H1 (cell line): ENCODE results near the gene RHOH. TPM values are rescaled to one million over a fixed set of nuclear protein-coding genes. Genes with fewer than 3 reads are reported as not detected.

Source experiments
- CTCF ChIA-PET: fragments of 300-600 bp; sonication (Branson Sonifier 250); formaldehyde crosslinking; loops from one replicate; lab custom pipeline; 2021; ENCODE audit not compliant: partially characterized antibody; lab: Charles Lee
- POLR2A ChIA-PET: fragments of 300-600 bp; sonication (Branson Sonifier 250); formaldehyde crosslinking; loops from one replicate; lab custom pipeline; 2021; ENCODE audit warnings: inconsistent platforms; ENCODE audit not compliant: partially characterized antibody; lab: Charles Lee
- DNase-seq, 2 experiments: peaks; one replicate each; pipeline versions ENCODE4 v3.0.0 to v3.0.0-alpha.2; 2010 to 2022; ENCODE audit warnings: low spot score in 2 of 2, low read depth in 1 of 2, mixed read lengths in 1 of 2
- FAIRE-seq: peaks from 2 replicates; lab custom pipeline; 2011; peaks lifted over from hg19 to GRCh38; lab: Jason Lieb, UNC
- H2AFZ ChIP-seq: 2 replicates; pipeline ENCODE4 v1.8.1; 2012; ENCODE audit warnings: low read length, inconsistent platforms
- H2AK5ac ChIP-seq: 2 replicates; pipeline ENCODE4 v1.6.1; 2013; ENCODE audit warnings: low read depth, low read length
- H2BK120ac ChIP-seq: replicated peaks from 2 replicates; pipeline ENCODE3; 2013; ENCODE audit warnings: low read depth, low read length, inconsistent platforms
- H2BK12ac ChIP-seq: 2 replicates; pipeline ENCODE4 v1.6.1; 2013; ENCODE audit warnings: low read depth, low read length
- H2BK15ac ChIP-seq: 2 replicates; pipeline ENCODE4 v1.6.1; 2013; ENCODE audit warnings: low read length
- H2BK20ac ChIP-seq: 2 replicates; pipeline ENCODE4 v1.6.1; 2013; ENCODE audit warnings: low read length
- H2BK5ac ChIP-seq: 2 replicates; pipeline ENCODE4 v1.6.1; 2013; ENCODE audit warnings: low read depth, low read length
- H3K14ac ChIP-seq: 2 replicates; pipeline ENCODE4 v1.6.1; 2013; ENCODE audit warnings: inconsistent platforms; ENCODE audit not compliant: insufficient read length
- H3K18ac ChIP-seq: 2 replicates; pipeline ENCODE4 v1.6.1; 2013; ENCODE audit warnings: low read length; ENCODE audit errors: extremely low read depth
- H3K23ac ChIP-seq: 2 replicates; pipeline ENCODE4 v1.6.1; 2013; ENCODE audit warnings: inconsistent platforms; ENCODE audit not compliant: insufficient read length
- H3K23me2 ChIP-seq: 2 replicates; pipeline ENCODE4 v1.6.1; 2013; ENCODE audit warnings: low read depth, low read length
- H3K27ac ChIP-seq: 2 replicates; pipeline ENCODE4 v1.6.1; 2011; ENCODE audit warnings: low read depth, low read length, inconsistent platforms
- H3K27me3 ChIP-seq, 4 experiments: replicated peaks in 1 of 4; 1 replicate in 1 of 4; 2 replicates in 3 of 4; pipeline versions ENCODE4 v1.6.1 to v1.8.1; 2011 to 2013; ENCODE audit warnings: low read length in 3 of 4, mild to moderate bottlenecking in 3 of 4, inconsistent platforms in 2 of 4, mixed read lengths in 2 of 4, moderate library complexity in 1 of 4; ENCODE audit not compliant: control insufficient read depth in 3 of 4, insufficient read depth in 3 of 4; ENCODE audit errors: extremely low read depth in 1 of 4
- H3K36me3 ChIP-seq, 4 experiments: 2 replicates each; pipeline versions ENCODE4 v1.6.1 to v1.8.1; 2011 to 2013; ENCODE audit warnings: mild to moderate bottlenecking in 4 of 4, low read length in 3 of 4, moderate library complexity in 2 of 4, control low read depth in 1 of 4, inconsistent platforms in 1 of 4; ENCODE audit not compliant: insufficient read depth in 4 of 4, control insufficient read depth in 2 of 4
- H3K4ac ChIP-seq: replicated peaks from 2 replicates; pipeline ENCODE3; 2013; ENCODE audit warnings: low read length, low read depth, mixed read lengths, inconsistent platforms; ENCODE audit not compliant: insufficient read length
- H3K4me1 ChIP-seq, 4 experiments: replicated peaks in 1 of 4; 1 replicate in 1 of 4; 2 replicates in 3 of 4; pipeline versions ENCODE4 v1.6.1 to v1.8.1; 2011 to 2013; ENCODE audit warnings: low read length in 3 of 4, inconsistent platforms in 2 of 4, mixed read lengths in 1 of 4; ENCODE audit not compliant: insufficient read depth in 4 of 4, control insufficient read depth in 3 of 4
- H3K4me2 ChIP-seq, 2 experiments: 2 replicates each; pipeline versions ENCODE4 v1.6.1 to v1.8.1; 2011 to 2013; ENCODE audit warnings: low read depth in 2 of 2, low read length in 2 of 2, control low read depth in 1 of 2, inconsistent platforms in 1 of 2, mild to moderate bottlenecking in 1 of 2; ENCODE audit not compliant: insufficient read depth in 1 of 2
- H3K4me3 ChIP-seq, 4 experiments: fragments of 200-600, 300-600 bp in 1 of 4; sonication (generic), shearing (Covaris generic), sonication (Bioruptor Twin) in 1 of 4; 2 replicates each; pipeline versions ENCODE4 v1.5.1 to v1.8.1; 2011 to 2016; ENCODE audit warnings: low read length in 4 of 4, low read depth in 3 of 4, control low read depth in 2 of 4, inconsistent platforms in 2 of 4, mild to moderate bottlenecking in 2 of 4, mixed read lengths in 1 of 4, moderate library complexity in 1 of 4; ENCODE audit not compliant: insufficient read depth in 2 of 4; ENCODE audit errors: extremely low read depth in 1 of 4
- H3K56ac ChIP-seq: replicated peaks from 2 replicates; pipeline ENCODE3; 2013; ENCODE audit warnings: low read depth, mild to moderate bottlenecking, mixed read lengths, low read length, inconsistent platforms; ENCODE audit not compliant: insufficient read length
- H3K79me1 ChIP-seq: 2 replicates; pipeline ENCODE4 v1.6.1; 2013; ENCODE audit warnings: low read depth, low read length, control low read depth
- H3K79me2 ChIP-seq, 2 experiments: 2 replicates each; pipeline versions ENCODE4 v1.6.1 to v1.8.1; 2012 to 2013; ENCODE audit warnings: low read length in 2 of 2, mild to moderate bottlenecking in 2 of 2, inconsistent platforms in 1 of 2; ENCODE audit not compliant: insufficient read depth in 2 of 2, control insufficient read depth in 1 of 2
- H3K9ac ChIP-seq, 4 experiments: replicated peaks in 1 of 4; 1 replicate in 1 of 4; 2 replicates in 3 of 4; pipeline versions ENCODE4 v1.6.1 to v1.8.1; 2011 to 2013; ENCODE audit warnings: low read depth in 3 of 4, low read length in 3 of 4, control low read depth in 2 of 4, mild to moderate bottlenecking in 2 of 4, moderate library complexity in 2 of 4, inconsistent platforms in 1 of 4; ENCODE audit errors: extremely low read depth in 1 of 4
- H3K9me3 ChIP-seq, 2 experiments: 2 replicates each; pipeline versions ENCODE4 v1.6.1 to v1.8.1; 2012 to 2013; ENCODE audit warnings: mild to moderate bottlenecking in 2 of 2, moderate library complexity in 2 of 2, control low read depth in 1 of 2, inconsistent platforms in 1 of 2, low read depth in 1 of 2, low read length in 1 of 2, mixed read lengths in 1 of 2; ENCODE audit not compliant: insufficient read depth in 2 of 2
- H4K20me1 ChIP-seq, 2 experiments: replicated peaks in 1 of 2; 2 replicates each; pipeline versions ENCODE3 to v1.8.1; 2011 to 2013; ENCODE audit warnings: inconsistent platforms in 2 of 2, low read length in 2 of 2, mild to moderate bottlenecking in 1 of 2; ENCODE audit not compliant: insufficient read depth in 2 of 2, control insufficient read depth in 1 of 2
- H4K5ac ChIP-seq: 2 replicates; pipeline ENCODE4 v1.6.1; 2013; ENCODE audit warnings: low read length, low read depth, mixed read lengths, inconsistent platforms; ENCODE audit not compliant: insufficient read length
- H4K8ac ChIP-seq: 2 replicates; pipeline ENCODE4 v1.8.0; 2013; ENCODE audit warnings: mild to moderate bottlenecking, moderate library complexity, low read length, inconsistent platforms; ENCODE audit not compliant: insufficient read depth; ENCODE audit errors: extremely low read depth
- H4K91ac ChIP-seq: replicated peaks from 2 replicates; pipeline ENCODE3; 2013; ENCODE audit warnings: low read length, mixed read lengths, inconsistent platforms; ENCODE audit not compliant: insufficient read length
- BRCA1 ChIP-seq: IDR thresholded peaks from 2 replicates; pipeline ENCODE4 v1.6.1; 2012; ENCODE audit warnings: low read depth, low read length, improper control_type of control experiment
- GABPA ChIP-seq: IDR thresholded peaks from 2 replicates; pipeline ENCODE4 v1.6.1; 2011; ENCODE audit warnings: mild to moderate bottlenecking, low read length, moderate library complexity, borderline replicate concordance; ENCODE audit not compliant: insufficient read depth
- HDAC6 ChIP-seq: IDR thresholded peaks from one replicate; pipeline ENCODE4 v1.7.1; 2012; ENCODE audit warnings: low read depth, mild to moderate bottlenecking, inconsistent platforms, low read length, moderate library complexity
- JUN ChIP-seq: IDR thresholded peaks from 2 replicates; pipeline ENCODE4 v1.6.1; 2011; ENCODE audit warnings: low read depth, mild to moderate bottlenecking, improper control_type of control experiment, low read length
- KDM1A ChIP-seq: fragments of 200-600, 300-600 bp; sonication (generic); IDR thresholded peaks from 2 replicates; pipeline ENCODE4 v1.7.1; 2016; ENCODE audit warnings: mild to moderate bottlenecking, low read length, borderline replicate concordance
- SP4 ChIP-seq: IDR thresholded peaks from 2 replicates; pipeline ENCODE4 v1.6.1; 2012; ENCODE audit warnings: low read length, inconsistent platforms
- WGBS, 2 experiments: shearing (Covaris generic) in 1 of 2; methylation state at CpG; one replicate each; pipeline versions ENCODE4 v1.1.6 to v1.1.7; 2013 to 2015; ENCODE audit warnings: low lambda C conversion rate in 2 of 2, mixed read lengths in 2 of 2, inconsistent platforms in 1 of 2, low coverage in 1 of 2, missing lambda C conversion rate in 1 of 2; ENCODE audit not compliant: insufficient replicate concordance in 2 of 2, insufficient coverage in 1 of 2, insufficient read length in 1 of 2; ENCODE audit errors: extremely low coverage in 1 of 2, missing lambda C conversion rate in 1 of 2; 5-methylcytosine and 5-hydroxymethylcytosine counted together
- polyA plus RNA-seq, 7 experiments: library from polyadenylated mRNA; depleted of rRNA in 3 of 7; stranded (reverse) in 5 of 7; unstranded in 2 of 7; fragments of >200 nt in 5 of 7; fragments of 200-250 nt in 2 of 7; gene quantifications; 1 replicate in 5 of 7; 2 replicates in 1 of 7; 4 replicates in 1 of 7; pipeline versions ENCODE4 v1.2.1 to v1.2.3, GENCODE V29; 2011 to 2013; ENCODE audit warnings: missing spikeins in 2 of 7, mixed read lengths in 2 of 7
- total RNA-seq: library from RNA; stranded (reverse); fragmentation: NEBNext Ultra II Directional; extraction: Animal tissue kit (Norgen Biotek cat#: 25700); gene quantifications from 2 replicates; pipeline ENCODE4 v1.2.1, GENCODE V29; 2021
- TF ChIP-seq, protein P1 (sequence below): IDR thresholded peaks from 2 replicates; pipeline ENCODE4 v1.6.1; 2012; ENCODE audit warnings: low read length, inconsistent platforms

The RHOH gene
- total and polyA plus RNA-seq, 2 of the 8 experiments (the other 6 are each of a cell fraction or from before 2014, with no cell fraction given): 5.9 to 6.9 TPM

- Histone ChIP-seq H3K56ac (no peak overlapping the region), H3K23ac (no peak overlapping the region), H3K23me2 (peaks cover 19% of the 10 kb centered on the region; the same call in 1 of the 2 replicates), H4K20me1 (no peaks in the 10 kb centered on the region), H3K4me2 (no peak overlapping the region), H2AK5ac (no peak overlapping the region), H4K91ac (no peak overlapping the region), H4K8ac (no peak overlapping the region), H2AFZ (no peak overlapping the region), H3K9ac (no peak overlapping the region), H3K18ac (no peak overlapping the region), H3K79me2 (no peaks in the 10 kb centered on the region), H2BK120ac (no peak overlapping the region), H4K5ac (no peak overlapping the region), H3K14ac (no peak overlapping the region), H2BK20ac (no peak overlapping the region), H3K9me3 (peaks cover 6 to 11% of the 10 kb centered on the region in 2 experiments; a peak in 3 of 4 replicates), H3K4me1 (peaks cover 0 to 5% (median 0%) of the 10 kb centered on the region in 4 experiments; a peak in 1 of 7 replicates), H3K36me3 (no peaks in the 10 kb centered on the region), H3K79me1 (no peaks in the 10 kb centered on the region), H3K4ac (no peak overlapping the region), H2BK15ac (no peak overlapping the region), H3K27ac (no peak overlapping the region), H3K27me3 (no peaks in the 10 kb centered on the region), H3K4me3 (no peak overlapping the region), H2BK12ac (no peak overlapping the region), H2BK5ac (no peak overlapping the region)
- 70% methylated on average over 1 of the region's 1 CpG; no CpG with 5 or more reads in 1 of the 2 experiments for WGBS, 2 experiments
- TF ChIP-seq BRCA1 (no peak), HDAC6 (no peak), GABPA (no peak), JUN (no peak), SP4 (no peak), KDM1A (no peak)
- TF ChIP-seq, protein P1, sequence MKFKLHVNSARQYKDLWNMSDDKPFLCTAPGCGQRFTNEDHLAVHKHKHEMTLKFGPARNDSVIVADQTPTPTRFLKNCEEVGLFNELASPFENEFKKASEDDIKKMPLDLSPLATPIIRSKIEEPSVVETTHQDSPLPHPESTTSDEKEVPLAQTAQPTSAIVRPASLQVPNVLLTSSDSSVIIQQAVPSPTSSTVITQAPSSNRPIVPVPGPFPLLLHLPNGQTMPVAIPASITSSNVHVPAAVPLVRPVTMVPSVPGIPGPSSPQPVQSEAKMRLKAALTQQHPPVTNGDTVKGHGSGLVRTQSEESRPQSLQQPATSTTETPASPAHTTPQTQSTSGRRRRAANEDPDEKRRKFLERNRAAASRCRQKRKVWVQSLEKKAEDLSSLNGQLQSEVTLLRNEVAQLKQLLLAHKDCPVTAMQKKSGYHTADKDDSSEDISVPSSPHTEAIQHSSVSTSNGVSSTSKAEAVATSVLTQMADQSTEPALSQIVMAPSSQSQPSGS: no peak
- ChIA-PET CTCF (no interaction called here), POLR2A (no interaction called here)
- FAIRE-seq (no peak), DNase-seq (no peak)
Measured at GRCh38 chr4:40294339-40294738, 97.5 kb downstream of the RHOH start.
